ENCODE measurements around the gene OBSCN. TPM values are rescaled to one million over a fixed set of nuclear protein-coding genes. Genes with fewer than 3 reads are reported as not detected.

OBSCN gene
- total RNA-seq, 2 donors from 2014 or later: 159 to 317 TPM

DNA sequence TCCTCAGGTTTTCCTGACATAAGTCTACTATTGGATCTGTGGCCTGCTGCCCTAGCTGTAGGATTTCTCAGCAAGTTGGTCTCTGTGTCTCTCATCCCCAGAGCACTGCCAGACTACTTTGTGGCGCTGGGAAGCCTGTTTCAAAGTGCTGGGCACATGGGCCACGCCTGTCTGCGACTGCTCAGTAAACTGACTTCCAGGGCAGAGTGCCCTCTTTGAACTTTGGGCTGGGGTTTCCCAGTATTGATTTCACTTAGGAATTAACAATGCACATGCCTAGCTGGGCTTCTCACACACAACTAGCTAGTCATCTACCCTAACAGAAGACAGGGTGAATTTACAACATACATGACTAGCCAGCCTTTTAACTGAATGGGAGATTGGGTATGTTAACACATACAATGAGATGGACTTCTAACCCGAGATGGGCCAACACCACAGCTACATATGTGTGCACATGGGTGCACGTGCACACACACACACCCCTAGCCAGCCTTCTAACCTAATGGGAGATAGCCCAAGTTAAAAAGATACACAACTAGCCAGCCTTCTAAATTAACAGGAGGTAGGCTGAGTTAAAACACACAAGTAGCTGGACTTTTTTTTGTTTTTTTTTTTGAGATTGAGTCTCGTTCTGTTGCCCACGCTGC, 215.7 kb downstream of the OBSCN start:
- Histone ChIP-seq H3K36me3 (no peaks in the 10 kb centered on the region), H3K4me3 (no peak overlapping the region), H3K9me3 (no peaks in the 10 kb centered on the region), H3K27ac (no peak overlapping the region), H3K27me3 (no peaks in the 10 kb centered on the region), H3K4me1 (no peaks in the 10 kb centered on the region)
- TF ChIP-seq, protein P1, sequence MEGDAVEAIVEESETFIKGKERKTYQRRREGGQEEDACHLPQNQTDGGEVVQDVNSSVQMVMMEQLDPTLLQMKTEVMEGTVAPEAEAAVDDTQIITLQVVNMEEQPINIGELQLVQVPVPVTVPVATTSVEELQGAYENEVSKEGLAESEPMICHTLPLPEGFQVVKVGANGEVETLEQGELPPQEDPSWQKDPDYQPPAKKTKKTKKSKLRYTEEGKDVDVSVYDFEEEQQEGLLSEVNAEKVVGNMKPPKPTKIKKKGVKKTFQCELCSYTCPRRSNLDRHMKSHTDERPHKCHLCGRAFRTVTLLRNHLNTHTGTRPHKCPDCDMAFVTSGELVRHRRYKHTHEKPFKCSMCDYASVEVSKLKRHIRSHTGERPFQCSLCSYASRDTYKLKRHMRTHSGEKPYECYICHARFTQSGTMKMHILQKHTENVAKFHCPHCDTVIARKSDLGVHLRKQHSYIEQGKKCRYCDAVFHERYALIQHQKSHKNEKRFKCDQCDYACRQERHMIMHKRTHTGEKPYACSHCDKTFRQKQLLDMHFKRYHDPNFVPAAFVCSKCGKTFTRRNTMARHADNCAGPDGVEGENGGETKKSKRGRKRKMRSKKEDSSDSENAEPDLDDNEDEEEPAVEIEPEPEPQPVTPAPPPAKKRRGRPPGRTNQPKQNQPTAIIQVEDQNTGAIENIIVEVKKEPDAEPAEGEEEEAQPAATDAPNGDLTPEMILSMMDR (IDR thresholded peaks at IDR 0.05): no peak
- DNase-seq (ENCODE audit: low spot score): no peak

GRCh38 chr1:228424685-228425660, 217.1 kb downstream of the OBSCN start:
- TF ChIP-seq, protein P1 (IDR thresholded peaks at IDR 0.05): no peak
- no peaks in the 10 kb centered on the region for H3K27me3 ChIP-seq
- no peaks in the 10 kb centered on the region for H3K4me1 ChIP-seq
- H3K4me3 ChIP-seq: no peak overlapping the region
- H3K36me3 ChIP-seq: no peaks in the 10 kb centered on the region
- no peak for DNase-seq (ENCODE audit: low spot score)
- no peak overlapping the region for H3K27ac ChIP-seq
- no peaks in the 10 kb centered on the region for H3K9me3 ChIP-seq

- no peaks in the 10 kb centered on the region for H3K36me3 ChIP-seq
- TF ChIP-seq, protein P1 (IDR thresholded peaks at IDR 0.05): no peak
- no peak for DNase-seq (ENCODE audit: low spot score)
- H3K27ac ChIP-seq: no peak overlapping the region
- no peak overlapping the region for H3K4me3 ChIP-seq
- H3K4me1 ChIP-seq: no peaks in the 10 kb centered on the region
- no peaks in the 10 kb centered on the region for H3K9me3 ChIP-seq
- no peaks in the 10 kb centered on the region for H3K27me3 ChIP-seq
Observed at GRCh38 chr1:228426518-228427175, 218.8 kb downstream of the OBSCN start.

DNA sequence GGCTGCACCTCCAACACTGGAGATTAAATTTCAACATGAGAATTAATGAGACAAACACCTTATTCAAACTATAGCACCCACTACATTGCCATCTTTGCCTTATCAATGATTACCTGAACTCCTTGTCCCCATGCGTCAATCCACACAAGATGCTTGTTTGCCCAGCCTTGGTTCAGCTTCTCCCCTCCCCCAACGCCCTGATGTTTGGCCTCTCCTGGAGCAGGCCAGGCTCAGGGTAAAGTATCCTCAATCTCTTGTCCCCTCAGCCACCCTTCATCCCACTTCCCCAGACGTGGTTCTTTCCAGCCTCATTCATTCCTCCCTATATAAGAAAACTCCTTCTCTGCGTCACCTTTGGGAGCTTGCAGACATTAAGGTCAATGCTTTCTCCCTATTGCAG, 220.6 kb downstream of the OBSCN start:
- no peaks in the 10 kb centered on the region for H3K27me3 ChIP-seq
- H3K36me3 ChIP-seq: no peaks in the 10 kb centered on the region
- no peak for DNase-seq (ENCODE audit: low spot score)
- H3K4me1 ChIP-seq: no peaks in the 10 kb centered on the region
- TF ChIP-seq, protein P1 (IDR thresholded peaks at IDR 0.05): no peak
- no peak overlapping the region for H3K27ac ChIP-seq
- H3K4me3 ChIP-seq: no peak overlapping the region
- no peaks in the 10 kb centered on the region for H3K9me3 ChIP-seq

Small RNA genes lying within 50 kb of the gene (microRNA-seq; reads per million reads assigned to microRNA genes)
- 0 reads per million in 2 donors for gene MIR6742 (ENCODE audit: borderline number of aligned reads in 2 of 2, borderline replicate concordance in 1 of 2)

Other genes with a start within 250 kb of the OBSCN start
- not detected for gene WNT3A, start 201.0 kb upstream of the OBSCN start, total RNA-seq
- 100 to 1,000 TPM; 375 to 422 TPM for gene ARF1, start 125.3 kb upstream of the OBSCN start, total RNA-seq
- gene C1orf35, start 104.7 kb upstream of the OBSCN start, total RNA-seq: 1 to 10 TPM; 4.5 to 4.9 TPM
- gene MRPL55, start 98.7 kb upstream of the OBSCN start, total RNA-seq: 10 to 100 TPM; 76.6 to 81.2 TPM
- gene GUK1, start 67.8 kb upstream of the OBSCN start, total RNA-seq: 100 to 1,000 TPM; 179 to 277 TPM
- gene GJC2, start 58.1 kb upstream of the OBSCN start, total RNA-seq: 1 to 10 TPM in 1 of 2 donors, under 1 TPM in 1; 0.93 to 2.3 TPM
- gene IBA57, start 42.2 kb upstream of the OBSCN start, total RNA-seq: 1 to 10 TPM; 6.7 to 7.1 TPM
- gene TRIM11, start 198.8 kb downstream of the OBSCN start, total RNA-seq: 1 to 10 TPM; 5.5 to 9.8 TPM
- not detected for gene TRIM17, start 208.8 kb downstream of the OBSCN start, total RNA-seq